Fibroblast of lung (primary cell): ENCODE measurements around the gene THSD7A.

ENCODE experiments used
- CTCF ChIP-seq, 2 donors: IDR thresholded peaks in 1 of 2; conservative IDR thresholded peaks in 1 of 2; 1 replicate in 1 of 2; 2 replicates in 1 of 2; pipeline ENCODE4 v1.5.1; 2011 to 2012; ENCODE audit warnings: low read length in 2 of 2, control low read depth in 1 of 2, inconsistent platforms in 1 of 2, low read depth in 1 of 2, mild to moderate bottlenecking in 1 of 2
- EZH2 ChIP-seq: IDR thresholded peaks from 2 replicates; pipeline ENCODE4 v1.5.1; 2012; ENCODE audit warnings: low read length, control low read depth, mild to moderate bottlenecking; ENCODE audit errors: missing control alignments

GRCh38 chr7:11473807-11474424 is 358.1 kb downstream of the THSD7A start:
- TF ChIP-seq CTCF (conservative IDR thresholded peaks at IDR 0.05 in 1 of 2, IDR thresholded peaks at IDR 0.05 in 1 of 2; ENCODE audit: low read depth in 1 of 2, low read length in 2 of 2), result no peak
- no peak for TF ChIP-seq EZH2
